Measurements from ENCODE around the gene TRIM4. TPM values are rescaled to one million over a fixed set of nuclear protein-coding genes. Genes with fewer than 3 reads are reported as not detected.
A peak's percentile ranks its signal among the peaks of the same experiment; 100 is the strongest.

TRIM4 gene, protein sequence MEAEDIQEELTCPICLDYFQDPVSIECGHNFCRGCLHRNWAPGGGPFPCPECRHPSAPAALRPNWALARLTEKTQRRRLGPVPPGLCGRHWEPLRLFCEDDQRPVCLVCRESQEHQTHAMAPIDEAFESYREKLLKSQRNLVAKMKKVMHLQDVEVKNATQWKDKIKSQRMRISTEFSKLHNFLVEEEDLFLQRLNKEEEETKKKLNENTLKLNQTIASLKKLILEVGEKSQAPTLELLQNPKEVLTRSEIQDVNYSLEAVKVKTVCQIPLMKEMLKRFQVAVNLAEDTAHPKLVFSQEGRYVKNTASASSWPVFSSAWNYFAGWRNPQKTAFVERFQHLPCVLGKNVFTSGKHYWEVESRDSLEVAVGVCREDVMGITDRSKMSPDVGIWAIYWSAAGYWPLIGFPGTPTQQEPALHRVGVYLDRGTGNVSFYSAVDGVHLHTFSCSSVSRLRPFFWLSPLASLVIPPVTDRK
- total RNA-seq (19.1 and 22.1 TPM in 2 replicates), polyA plus RNA-seq (10.3 and 13.0 TPM in 2 replicates), polyA minus RNA-seq (18.1 and 18.8 TPM in 2 replicates), Bru-seq, nascent RNA (percentile 77 among the genes with signal in this experiment), BruChase-seq, experiment 1, labeled RNA remaining after a 6-hour chase (percentile 83 among the genes with signal in this experiment), BruChase-seq, experiment 2, labeled RNA remaining after a 2-hour chase (percentile 84 among the genes with signal in this experiment)
- polyA plus RNA-seq (2011; cell fraction: cytosol; rRNA removed): 11.1 and 11.2 TPM in 2 replicates
- polyA plus RNA-seq (2011; cell fraction: nucleus; rRNA removed): 11.1 and 13.9 TPM in 2 replicates
- 16.4 and 16.6 TPM in 2 replicates for polyA plus RNA-seq (2012)
- 11.0 TPM for polyA minus RNA-seq (2011; cell fraction: cytosol; rRNA and poly(A)+ RNA removed)
- 12.1 and 16.5 TPM in 2 replicates for polyA minus RNA-seq (2011; cell fraction: nucleus; rRNA and poly(A)+ RNA removed)
- long read RNA-seq, transcript TRIM4-201 (6 exons, 3,374 nt): major isoform, 33 of 47 reads
- long read RNA-seq, partial matches to known transcripts: 1 of 47 reads
- long read RNA-seq, other reads (novel, unspliced or antisense): 10 of 47 reads

DNA sequence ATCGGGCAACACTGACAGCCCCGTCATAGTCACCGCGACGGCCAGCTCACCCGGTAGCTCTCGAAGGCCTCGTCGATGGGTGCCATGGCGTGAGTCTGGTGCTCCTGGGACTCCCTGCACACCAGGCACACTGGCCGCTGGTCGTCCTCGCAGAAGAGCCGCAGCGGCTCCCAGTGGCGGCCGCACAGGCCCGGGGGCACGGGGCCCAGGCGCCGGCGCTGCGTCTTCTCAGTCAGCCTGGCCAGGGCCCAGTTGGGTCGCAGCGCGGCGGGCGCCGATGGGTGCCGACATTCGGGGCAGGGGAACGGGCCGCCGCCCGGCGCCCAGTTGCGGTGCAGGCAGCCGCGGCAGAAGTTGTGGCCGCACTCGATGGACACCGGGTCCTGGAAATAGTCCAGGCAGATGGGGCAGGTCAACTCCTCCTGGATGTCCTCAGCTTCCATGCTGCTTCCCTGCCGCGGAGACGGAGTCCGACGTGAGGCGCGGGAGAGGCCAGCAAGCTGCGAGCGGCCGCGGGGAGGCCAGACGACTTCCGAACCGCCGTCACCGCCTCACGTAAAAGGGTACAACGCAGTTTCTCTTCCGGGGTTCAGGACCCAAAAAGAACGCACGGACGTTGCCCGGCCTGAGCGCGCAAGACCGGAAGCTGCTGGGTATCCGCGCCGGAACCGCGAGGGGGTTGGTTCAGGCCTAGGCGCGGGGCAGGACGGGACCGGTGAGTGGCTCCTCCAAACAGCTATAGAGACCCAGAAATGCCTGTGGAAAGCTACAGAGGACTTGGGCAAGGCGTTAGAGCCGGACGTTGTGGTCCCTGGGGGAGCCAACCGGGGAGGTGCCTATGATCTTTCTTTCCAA is at the start of gene TRIM4:
Gene TRIM4 (minus strand): TSS at position 572 of the 855 bp plus-strand sequence. CDS start 129 bp downstream, at position 443.
- POLR2A ChIA-PET: interaction anchor here (0.7 to 1.4 kb wide), 5 partner anchors 10 to 305 kb away, joined by 3 to 7 read pairs (median 3); partner anchors contain the start of gene GJC3
- DNase-seq (ENCODE audit: low read depth, low spot score) (peak; percentile 90), FAIRE-seq (peak; percentile 96)
- H2AFZ ChIP-seq (ENCODE audit: low read depth, low read length): peak within 1 kb of the TSS; percentile 91
- H3K4me3 ChIP-seq (replicated peaks in 1 of 3; ENCODE audit: insufficient read depth in 1 of 3, low read depth in 1 of 3, low read length in 3 of 3): peak within 1 kb of the TSS; percentile 51 to 84 (median 58)
- H3K27ac ChIP-seq (ENCODE audit: insufficient read depth, low read depth, low read length): peak within 1 kb of the TSS; percentile 63
- BruUV-seq (replicated peaks): TSS peak; percentile 69
- peak within 1 kb of the TSS; percentile 93 for H3K4me2 ChIP-seq (ENCODE audit: insufficient read depth, low read length)
- CTCF ChIA-PET: interaction anchor here (0.5 to 8.8 kb wide), 9 partner anchors 9 to 838 kb away, joined by 3 to 153 read pairs (median 5); partner anchors contain the start of gene GJC3
- peaks cover 0 to 3% of the 10 kb centered on the region in 2 experiments for H3K36me3 ChIP-seq (ENCODE audit: control insufficient read depth in 2 of 2, extremely low read depth in 1 of 2, insufficient read depth in 2 of 2, low read length in 2 of 2)
- peak within 1 kb of the TSS; percentile 71 for H3K9ac ChIP-seq (replicated peaks; ENCODE audit: extremely low read depth, insufficient read depth, low read length)
- dilution Hi-C loops (cut with MboI; ENCODE audit: extremely low pct_ligation_motif_present, low sequenced_read_pairs) (no loop called here), intact Hi-C loops (cut with micrococcal nuclease) (loop anchor here (10.0 kb wide), 1 partner anchor 166 kb away; the partner anchor contains the start of genes COPS6 and ZNF3)
- H3K9me3 ChIP-seq (replicated peaks; ENCODE audit: control insufficient read depth, insufficient read depth, low read length): no peaks in the 10 kb centered on the region
- H3K27me3 ChIP-seq (ENCODE audit: control insufficient read depth in 2 of 2, insufficient read depth in 2 of 2, low read length in 2 of 2): no peaks in the 10 kb centered on the region
- H3K4me1 ChIP-seq (ENCODE audit: control insufficient read depth, extremely low read depth, insufficient read depth, low read length): peaks cover 17% of the 10 kb centered on the region
- H3K9me1 ChIP-seq (replicated peaks; ENCODE audit: control insufficient read depth, extremely low read depth, insufficient read depth, low read length): no peaks in the 10 kb centered on the region
- TF ChIP-seq GATA2 (IDR thresholded peaks at IDR 0.05; ENCODE audit: insufficient read depth, insufficient read length, low read depth, low read length): no peak
- TF ChIP-seq, protein P1, sequence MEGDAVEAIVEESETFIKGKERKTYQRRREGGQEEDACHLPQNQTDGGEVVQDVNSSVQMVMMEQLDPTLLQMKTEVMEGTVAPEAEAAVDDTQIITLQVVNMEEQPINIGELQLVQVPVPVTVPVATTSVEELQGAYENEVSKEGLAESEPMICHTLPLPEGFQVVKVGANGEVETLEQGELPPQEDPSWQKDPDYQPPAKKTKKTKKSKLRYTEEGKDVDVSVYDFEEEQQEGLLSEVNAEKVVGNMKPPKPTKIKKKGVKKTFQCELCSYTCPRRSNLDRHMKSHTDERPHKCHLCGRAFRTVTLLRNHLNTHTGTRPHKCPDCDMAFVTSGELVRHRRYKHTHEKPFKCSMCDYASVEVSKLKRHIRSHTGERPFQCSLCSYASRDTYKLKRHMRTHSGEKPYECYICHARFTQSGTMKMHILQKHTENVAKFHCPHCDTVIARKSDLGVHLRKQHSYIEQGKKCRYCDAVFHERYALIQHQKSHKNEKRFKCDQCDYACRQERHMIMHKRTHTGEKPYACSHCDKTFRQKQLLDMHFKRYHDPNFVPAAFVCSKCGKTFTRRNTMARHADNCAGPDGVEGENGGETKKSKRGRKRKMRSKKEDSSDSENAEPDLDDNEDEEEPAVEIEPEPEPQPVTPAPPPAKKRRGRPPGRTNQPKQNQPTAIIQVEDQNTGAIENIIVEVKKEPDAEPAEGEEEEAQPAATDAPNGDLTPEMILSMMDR (IDR thresholded peaks at IDR 0.05; ENCODE audit: extremely low read depth in 1 of 2, insufficient read depth in 1 of 2, low read depth in 1 of 2, low read length in 2 of 2): peak; percentile 13 to 42
- TF ChIP-seq EZH2 (IDR thresholded peaks at IDR 0.05; ENCODE audit: borderline replicate concordance, low read depth, low read length, severe bottlenecking): no peak
- no peak for TF ChIP-seq JUN (IDR thresholded peaks at IDR 0.05; ENCODE audit: borderline replicate concordance, insufficient read depth, insufficient read length, low read depth)
- TF ChIP-seq POLR2A (IDR thresholded peaks at IDR 0.05; ENCODE audit: low read depth, low read length): peak; percentile 77
- peak; percentile 91 for TF ChIP-seq POLR2AphosphoS5 (IDR thresholded peaks at IDR 0.05; ENCODE audit: insufficient read depth, low read depth, low read length)
- TF ChIP-seq MAX (IDR thresholded peaks at IDR 0.05; ENCODE audit: insufficient read depth, insufficient read length): no peak
- no peak for TF ChIP-seq MYC (IDR thresholded peaks at IDR 0.05; ENCODE audit: low read depth, low read length)
- no peak for TF ChIP-seq FOS (IDR thresholded peaks at IDR 0.05; ENCODE audit: borderline replicate concordance, insufficient read depth, low read length)
- H3K79me2 ChIP-seq (ENCODE audit: control insufficient read depth, insufficient read depth, low read length): peaks cover 40% of the 10 kb centered on the region
- no peaks in the 10 kb centered on the region for H4K20me1 ChIP-seq (replicated peaks; ENCODE audit: control insufficient read depth, extremely low read depth, insufficient read depth, low read length)
